ENCODE results near the gene GNAS.

DNA sequence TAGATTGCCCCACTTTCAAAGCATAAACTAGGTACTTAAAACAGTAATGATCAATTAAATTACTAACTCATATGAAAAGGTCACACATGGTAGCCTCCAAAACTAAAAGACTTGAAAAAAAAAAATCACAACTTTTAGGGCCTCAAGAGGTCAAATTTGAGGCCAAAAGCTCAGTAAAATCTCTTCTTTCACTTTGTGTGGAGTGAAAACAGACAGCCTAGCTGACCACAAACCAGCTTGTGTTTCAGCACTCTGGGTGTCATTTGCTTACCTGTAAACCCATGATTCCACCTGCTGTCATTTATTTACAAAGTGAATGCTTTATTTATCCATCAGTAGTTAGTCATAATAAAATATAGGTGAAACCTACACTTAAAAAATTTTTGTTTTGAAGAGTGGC is 34.0 kb downstream of the GNAS start:
- TF ChIP-seq POLR2A (IDR thresholded peaks at IDR 0.05): no peak
- TF ChIP-seq, protein P1, sequence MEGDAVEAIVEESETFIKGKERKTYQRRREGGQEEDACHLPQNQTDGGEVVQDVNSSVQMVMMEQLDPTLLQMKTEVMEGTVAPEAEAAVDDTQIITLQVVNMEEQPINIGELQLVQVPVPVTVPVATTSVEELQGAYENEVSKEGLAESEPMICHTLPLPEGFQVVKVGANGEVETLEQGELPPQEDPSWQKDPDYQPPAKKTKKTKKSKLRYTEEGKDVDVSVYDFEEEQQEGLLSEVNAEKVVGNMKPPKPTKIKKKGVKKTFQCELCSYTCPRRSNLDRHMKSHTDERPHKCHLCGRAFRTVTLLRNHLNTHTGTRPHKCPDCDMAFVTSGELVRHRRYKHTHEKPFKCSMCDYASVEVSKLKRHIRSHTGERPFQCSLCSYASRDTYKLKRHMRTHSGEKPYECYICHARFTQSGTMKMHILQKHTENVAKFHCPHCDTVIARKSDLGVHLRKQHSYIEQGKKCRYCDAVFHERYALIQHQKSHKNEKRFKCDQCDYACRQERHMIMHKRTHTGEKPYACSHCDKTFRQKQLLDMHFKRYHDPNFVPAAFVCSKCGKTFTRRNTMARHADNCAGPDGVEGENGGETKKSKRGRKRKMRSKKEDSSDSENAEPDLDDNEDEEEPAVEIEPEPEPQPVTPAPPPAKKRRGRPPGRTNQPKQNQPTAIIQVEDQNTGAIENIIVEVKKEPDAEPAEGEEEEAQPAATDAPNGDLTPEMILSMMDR (IDR thresholded peaks at IDR 0.05): no peak
